ENCODE data around the gene CEP85L.

- TF ChIP-seq CTCF (IDR thresholded peaks at IDR 0.05) (no peak), ZFX (IDR thresholded peaks at IDR 0.05; ENCODE audit: borderline replicate concordance) (no peak)
Measured at GRCh38 chr6:118504611-118505010, 146.8 kb downstream of the CEP85L start.
